ENCODE data around the gene WNT1.

WNT1 gene

GRCh38 chr12:48961331-48961730, 16.8 kb upstream of the WNT1 start:
- DNase-seq (ENCODE audit: low spot score) = peak; percentile 12

GRCh38 chr12:48961801-48962200, 16.3 kb upstream of the WNT1 start:
- DNase-seq (ENCODE audit: low spot score) = peak; percentile 13

DNA sequence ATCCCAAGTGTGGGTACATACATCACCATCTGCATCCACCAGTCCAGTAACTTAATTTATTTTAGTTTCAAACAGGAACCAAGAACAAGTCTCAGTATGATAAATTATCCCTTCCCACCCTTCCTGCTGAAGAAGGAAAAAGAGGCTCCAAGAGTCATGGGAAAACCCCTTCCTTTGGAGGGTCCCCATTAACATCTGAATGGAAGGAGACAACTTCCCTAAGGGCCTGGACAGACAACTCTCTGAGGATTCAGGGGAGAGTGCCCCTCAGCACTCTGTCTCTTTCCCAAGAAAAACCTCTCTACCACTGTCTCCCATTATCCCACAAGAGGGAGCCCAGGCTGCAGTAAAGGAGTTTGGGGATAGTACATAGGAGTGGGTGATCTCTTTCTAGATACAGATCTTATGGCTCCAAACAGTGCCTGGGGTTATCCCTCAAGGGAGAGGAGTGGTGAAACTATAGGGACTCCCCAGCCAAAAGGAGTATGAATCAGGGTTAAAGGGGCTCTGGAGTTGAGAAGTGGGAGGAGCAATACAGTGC, 12.8 kb upstream of the WNT1 start:
- peak; percentile 53 for DNase-seq (ENCODE audit: low spot score)

DNA sequence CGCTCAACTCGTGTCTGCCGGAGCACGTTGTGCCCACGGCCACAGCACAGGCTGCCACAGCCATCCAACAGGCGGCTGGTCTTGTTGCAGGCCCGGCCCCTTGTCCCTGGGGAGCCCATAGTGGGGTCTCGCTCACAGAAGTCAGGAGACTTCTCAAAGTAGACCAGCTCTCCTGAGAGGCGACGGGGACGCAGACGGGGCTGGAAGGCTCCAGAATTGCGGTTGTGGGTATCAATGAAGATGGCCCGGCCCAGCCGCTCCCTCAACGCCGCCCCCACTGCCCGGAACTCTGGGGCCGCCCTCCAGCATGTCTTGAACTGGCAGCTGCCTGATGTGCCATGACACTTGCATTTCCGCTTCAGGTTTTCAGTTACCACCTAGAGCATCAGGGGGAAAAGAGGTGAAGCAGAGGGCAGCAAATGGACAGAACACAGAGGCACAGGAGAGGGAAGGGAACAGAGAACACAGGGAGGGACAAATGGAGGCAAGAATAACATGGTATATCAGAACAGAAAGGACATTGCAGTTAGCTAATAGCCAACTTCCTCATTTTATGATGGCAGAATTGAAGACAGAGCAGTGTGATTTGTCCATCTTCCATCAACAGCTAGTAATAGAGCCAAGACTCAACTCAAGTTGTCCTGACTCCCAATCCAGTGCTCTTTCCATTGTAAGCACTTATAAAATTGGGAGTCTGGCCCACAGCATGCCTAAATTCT, 11.8 kb upstream of the WNT1 start:
- no peak for DNase-seq (ENCODE audit: low spot score)

- peak; percentile 7 for DNase-seq (ENCODE audit: low spot score)
Observed at GRCh38 chr12:48967991-48968390, 10.1 kb upstream of the WNT1 start.

DNA sequence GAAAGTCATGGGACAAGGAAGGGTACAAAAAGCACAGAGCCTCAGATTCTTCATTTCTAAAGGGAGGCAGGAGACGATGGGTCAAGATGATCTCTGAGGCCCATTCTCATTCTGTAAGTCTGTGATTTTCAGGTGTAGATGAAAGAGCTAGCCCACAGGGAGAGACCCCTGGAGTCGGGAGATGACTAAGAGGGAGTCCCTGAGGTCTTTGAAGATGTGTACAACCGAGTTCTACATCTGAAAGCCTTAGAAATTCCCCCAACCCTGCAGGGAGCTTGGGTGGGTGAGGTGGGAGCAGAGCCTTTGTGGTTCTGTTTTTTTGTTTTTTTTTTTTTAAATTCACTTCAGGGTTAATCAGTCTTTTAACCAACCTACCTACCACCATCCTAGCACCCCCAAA, 9.7 kb upstream of the WNT1 start:
- DNase-seq (ENCODE audit: low spot score) = no peak

DNA sequence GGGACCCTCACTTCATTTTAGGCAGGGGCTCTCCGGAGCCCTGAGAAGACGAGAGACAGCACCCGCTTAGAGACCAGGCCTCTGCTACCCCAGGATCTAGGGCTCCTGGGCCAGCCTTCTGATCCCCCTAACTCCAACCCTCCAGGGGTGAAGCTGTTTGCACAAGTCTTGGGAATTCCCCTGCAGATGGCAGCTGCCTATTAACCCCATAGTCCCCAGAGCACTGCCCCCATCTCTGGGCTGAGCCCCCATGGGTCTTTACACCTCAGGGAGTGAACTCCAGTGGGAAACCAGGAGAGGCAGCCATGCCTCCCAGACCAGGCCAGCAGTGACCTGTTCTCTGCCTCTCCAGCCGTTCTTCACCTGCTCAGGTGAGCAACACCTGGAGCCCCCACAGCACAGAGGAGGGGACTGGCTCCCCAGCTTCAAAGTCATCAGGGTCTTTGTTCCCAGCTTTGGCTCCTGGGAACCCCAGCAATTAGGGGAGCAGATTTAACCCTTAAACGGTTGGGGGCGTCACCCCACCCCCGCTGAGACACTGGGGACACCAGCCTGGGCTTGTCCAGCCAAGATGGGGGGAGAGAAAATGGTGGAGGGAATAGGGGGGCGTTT, 8.9 kb upstream of the WNT1 start:
- DNase-seq (ENCODE audit: low spot score) = peak; percentile 17

DNA sequence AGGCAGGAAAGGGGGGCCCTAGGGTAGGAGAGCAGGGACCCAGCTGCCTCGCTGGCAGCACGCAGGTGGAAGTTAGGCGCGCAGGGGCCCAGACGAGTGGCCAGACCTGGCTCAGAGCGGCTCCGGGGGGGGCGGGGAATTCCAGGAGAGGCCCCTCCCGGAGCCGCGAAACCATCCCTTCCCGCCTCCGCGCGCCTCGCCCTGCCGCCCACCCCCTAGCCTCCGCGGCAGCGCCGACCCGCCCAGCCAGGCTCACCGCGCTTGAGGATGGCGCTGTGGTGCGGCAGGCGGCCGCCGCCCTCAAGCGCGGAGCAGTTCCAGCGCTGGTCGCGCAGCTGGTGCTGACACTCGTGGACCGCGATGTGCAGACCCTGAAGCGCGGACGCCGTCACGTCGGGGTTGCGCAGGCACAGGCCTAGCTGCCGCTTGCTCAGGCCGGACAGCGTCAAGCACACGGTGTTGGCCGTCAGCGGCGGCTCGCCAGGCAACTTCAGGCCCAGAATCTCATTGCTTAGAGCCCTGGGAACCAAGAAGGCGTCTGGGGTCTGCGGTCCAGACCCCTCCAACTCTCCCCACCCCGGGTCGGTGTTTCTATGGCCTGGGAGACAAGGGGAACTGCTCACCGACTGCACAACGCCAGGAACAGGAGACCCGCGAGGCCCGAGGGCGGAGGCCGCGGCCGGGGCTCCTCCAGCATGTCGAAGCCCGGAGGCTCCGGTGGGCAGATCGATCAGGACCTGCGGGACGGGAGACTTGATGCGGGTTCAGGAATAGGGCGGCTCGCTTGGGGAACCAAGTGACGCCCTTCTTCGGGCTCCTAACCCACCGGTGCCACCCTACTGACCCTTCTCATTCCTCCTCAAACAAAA, 8.1 kb upstream of the WNT1 start:
- no peak for DNase-seq (ENCODE audit: low spot score)

- no peak for DNase-seq (ENCODE audit: low spot score)
Observed at GRCh38 chr12:48970702-48971334, 7.3 kb upstream of the WNT1 start.

DNA sequence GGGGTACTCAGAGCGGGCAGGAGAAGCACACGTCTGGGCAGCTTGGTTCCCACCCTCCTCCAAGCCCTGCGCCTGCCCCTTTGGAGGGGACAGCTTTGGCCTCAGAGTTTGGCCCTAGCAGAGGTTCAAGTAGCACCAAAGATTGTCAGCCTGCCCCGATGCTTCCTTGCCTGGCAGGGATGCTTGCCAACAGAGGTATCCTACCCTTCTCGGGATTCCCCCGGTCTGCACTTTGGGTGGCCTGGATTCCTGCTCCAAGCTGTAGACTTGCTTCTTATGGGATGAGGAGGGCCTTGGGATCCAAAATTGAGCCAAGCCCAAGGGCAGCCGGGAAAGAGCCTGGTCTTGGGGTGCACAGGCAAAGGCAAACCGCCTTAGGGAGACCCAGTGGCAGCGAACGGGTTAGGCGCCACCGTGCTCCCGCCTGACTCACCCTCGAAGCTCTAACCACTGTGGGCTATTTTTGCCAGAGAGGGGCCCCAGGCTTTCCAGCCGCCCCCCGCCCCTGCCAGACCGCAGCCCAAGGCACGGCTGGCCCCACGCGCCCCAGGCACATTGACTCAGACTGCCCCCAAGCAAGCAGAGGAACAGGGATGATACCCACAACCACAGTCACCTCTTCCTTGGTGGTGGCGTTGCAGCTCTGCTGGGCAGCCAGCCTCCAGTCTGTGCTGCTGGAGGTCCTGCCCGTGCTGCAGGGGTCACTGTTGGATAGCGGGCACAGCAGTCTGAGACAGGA, 5.7 kb upstream of the WNT1 start:
- no peak for DNase-seq (ENCODE audit: low spot score)

- no peak for DNase-seq (ENCODE audit: low spot score)
Observed at GRCh38 chr12:48972952-48973483, 5.1 kb upstream of the WNT1 start.

DNA sequence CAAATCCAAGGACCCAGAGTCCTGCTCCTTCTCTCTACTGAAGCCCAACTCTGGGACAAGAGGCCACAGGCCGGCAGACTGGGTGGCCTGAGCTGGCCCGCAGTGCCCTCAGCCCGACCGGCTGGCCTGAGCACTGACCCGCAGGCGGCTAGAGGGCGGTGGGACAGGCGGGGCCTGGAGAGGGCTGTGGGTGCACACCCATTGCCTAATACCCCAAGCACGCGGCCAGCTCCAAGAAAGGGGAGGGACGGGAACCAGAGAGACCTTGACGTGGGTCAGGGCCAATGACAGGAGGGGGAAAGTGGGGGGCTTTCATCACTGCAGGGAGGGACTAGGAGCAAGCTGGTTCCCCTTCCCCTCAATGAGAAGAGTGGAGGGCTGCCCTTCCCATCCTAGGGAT, 4.6 kb upstream of the WNT1 start:
- no peak for DNase-seq (ENCODE audit: low spot score)

GRCh38 chr12:48973941-48974673, 4.0 kb upstream of the WNT1 start:
- no peak for DNase-seq (ENCODE audit: low spot score)

GRCh38 chr12:48977290-48978281, 536 bp upstream of the WNT1 start:
- peak; percentile 83 for DNase-seq (ENCODE audit: low spot score)

- no peak for DNase-seq (ENCODE audit: low spot score)
Observed at GRCh38 chr12:48978741-48979601, 849 bp downstream of the WNT1 start.

GRCh38 chr12:48979602-48980388, 1.7 kb downstream of the WNT1 start:
- no peak for DNase-seq (ENCODE audit: low spot score)

GRCh38 chr12:48980389-48980952, 2.3 kb downstream of the WNT1 start:
- DNase-seq (ENCODE audit: low spot score) = no peak
